AG04450 (cell line): ENCODE data around the gene CREB5. TPM values are rescaled to one million over a fixed set of nuclear protein-coding genes. Genes with fewer than 3 reads are reported as not detected.
"Not testable (repeated sequence)": the region's sequence is repeated elsewhere in the genome, so short reads cannot be mapped to it uniquely, and the experiment has no call there.

Experiments
- CTCF ChIA-PET: fragments of 300-600, 350-600 bp; formaldehyde crosslinking; extraction: SDS; loops from one replicate; lab custom pipeline; 2022; ENCODE audit warnings: antibody characterized with exemption, inconsistent platforms; lab: Charles Lee
- POLR2A ChIA-PET: fragments of 350-600 bp; formaldehyde crosslinking; extraction: SDS; loops from one replicate; lab custom pipeline; 2021; ENCODE audit warnings: antibody characterized with exemption, inconsistent platforms; lab: Yijun Ruan, JAX
- DNase-seq: peaks from one replicate; pipeline ENCODE4 v3.0.0-alpha.2; 2011; ENCODE audit warnings: low read depth, low spot score
- H3K27ac ChIP-seq: one replicate; pipeline ENCODE4 v1.5.1; 2012; ENCODE audit warnings: low read depth, low read length, control low read depth
- H3K27me3 ChIP-seq: one replicate; pipeline ENCODE4 v1.6.0; 2012; ENCODE audit warnings: low read length; ENCODE audit not compliant: control insufficient read depth, insufficient read depth
- H3K4me3 ChIP-seq: 2 replicates; pipeline ENCODE4 v1.5.1; 2011; ENCODE audit warnings: mild to moderate bottlenecking, low read depth, low read length, control low read depth
- H3K9me3 ChIP-seq: 2 replicates; pipeline ENCODE4 v1.5.1; 2012; ENCODE audit warnings: low read length; ENCODE audit not compliant: control insufficient read depth, insufficient read depth
- CTCF ChIP-seq: IDR thresholded peaks from 2 replicates; pipeline ENCODE4 v1.5.1; 2011; ENCODE audit warnings: low read depth, low read length, control low read depth, inconsistent platforms
- polyA plus RNA-seq: library from polyadenylated mRNA; depleted of rRNA; stranded (reverse); fragments of >200 nt; gene quantifications from 2 replicates; pipeline ENCODE4 v1.2.3, GENCODE V29; 2011

Gene CREB5
- polyA plus RNA-seq, 1 experiment: 22.1 TPM

DNA sequence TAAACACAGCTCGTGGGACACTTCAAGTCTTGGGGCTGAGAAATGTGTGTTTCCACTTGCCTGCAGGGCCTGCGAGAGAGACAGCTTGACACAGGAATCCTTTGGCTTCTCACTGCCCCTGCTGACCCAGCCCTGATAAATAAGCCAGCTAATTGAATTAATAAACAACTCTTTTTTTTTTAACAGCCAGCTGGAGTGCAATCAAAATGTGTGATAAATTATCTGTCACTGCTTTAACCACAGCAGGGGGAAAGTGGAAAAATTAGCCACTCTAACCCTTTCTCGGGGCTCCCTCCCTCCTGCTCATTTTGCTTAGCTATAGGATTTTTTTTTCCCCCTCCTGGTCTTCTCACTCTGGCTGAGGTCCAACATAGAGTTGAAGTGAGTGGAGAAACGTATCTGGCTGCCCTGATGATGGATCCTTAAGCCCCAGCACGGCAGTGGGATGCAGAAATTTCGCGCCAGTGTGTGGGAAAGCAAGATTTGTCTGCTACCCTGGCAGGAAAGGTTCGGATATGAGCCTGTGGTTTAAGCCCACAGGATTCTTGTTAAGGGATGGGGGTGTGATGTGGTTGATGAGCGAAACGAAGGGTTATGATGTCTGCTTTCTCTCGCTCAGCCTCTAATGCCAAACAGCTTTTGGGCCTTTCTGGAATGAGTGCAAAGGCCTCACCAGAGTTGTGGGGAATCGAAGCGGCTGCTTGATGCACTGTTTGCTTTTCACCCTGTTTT, 372.0 kb downstream of the CREB5 start:
- H3K4me3 ChIP-seq: no peak overlapping the region
- H3K27me3 ChIP-seq: no peaks in the 10 kb centered on the region
- POLR2A ChIA-PET: no interaction called here

GRCh38 chr7:28785041-28785995, 373.0 kb downstream of the CREB5 start:
- ChIA-PET CTCF (interaction anchor here (2.0 kb wide), 1 partner anchor 14 kb away, joined by 5 read pairs; no protein-coding TSS in a partner anchor), POLR2A (no interaction called here)
- Histone ChIP-seq H3K4me3 (no peak overlapping the region), H3K27me3 (no peaks in the 10 kb centered on the region), H3K9me3 (no peaks in the 10 kb centered on the region), H3K27ac (no peak overlapping the region)
- no peak for DNase-seq
- TF ChIP-seq CTCF: no peak

More for the DNA sequence above, 372.0 kb downstream of the CREB5 start:
- TF ChIP-seq CTCF: no peak
- H3K27ac ChIP-seq: no peak overlapping the region
- CTCF ChIA-PET: interaction anchor here (2.0 kb wide), 1 partner anchor 15 kb away, joined by 5 read pairs; no protein-coding TSS in a partner anchor
- DNase-seq: no peak
- no peaks in the 10 kb centered on the region for H3K9me3 ChIP-seq

- H3K9me3 ChIP-seq, H3K4me3 ChIP-seq, POLR2A ChIA-PET, H3K27me3 ChIP-seq, H3K27ac ChIP-seq, DNase-seq, CTCF ChIA-PET: not testable (repeated sequence)
Observed at GRCh38 chr7:28786156-28786555, 373.8 kb downstream of the CREB5 start.

GRCh38 chr7:28787106-28787505, 374.8 kb downstream of the CREB5 start:
- Histone ChIP-seq H3K27me3 (no peaks in the 10 kb centered on the region), H3K9me3 (no peaks in the 10 kb centered on the region), H3K27ac (no peak overlapping the region), H3K4me3 (no peak overlapping the region)
- TF ChIP-seq CTCF: no peak
- no peak for DNase-seq
- ChIA-PET CTCF (no interaction called here), POLR2A (no interaction called here)

- Histone ChIP-seq H3K4me3 (no peak overlapping the region), H3K27ac (no peak overlapping the region), H3K27me3 (no peaks in the 10 kb centered on the region), H3K9me3 (no peaks in the 10 kb centered on the region)
- ChIA-PET CTCF (no interaction called here), POLR2A (no interaction called here)
- no peak for DNase-seq
- no peak for TF ChIP-seq CTCF
Observed at GRCh38 chr7:28790467-28790866, 378.1 kb downstream of the CREB5 start.
